ENCODE measurements around the gene LRFN4. TPM values are rescaled to one million over a fixed set of nuclear protein-coding genes. Genes with fewer than 3 reads are reported as not detected.

The LRFN4 gene
- total RNA-seq, 4 donors from 2014 or later = 10.2 to 16.6 (median 12.4) TPM

DNA sequence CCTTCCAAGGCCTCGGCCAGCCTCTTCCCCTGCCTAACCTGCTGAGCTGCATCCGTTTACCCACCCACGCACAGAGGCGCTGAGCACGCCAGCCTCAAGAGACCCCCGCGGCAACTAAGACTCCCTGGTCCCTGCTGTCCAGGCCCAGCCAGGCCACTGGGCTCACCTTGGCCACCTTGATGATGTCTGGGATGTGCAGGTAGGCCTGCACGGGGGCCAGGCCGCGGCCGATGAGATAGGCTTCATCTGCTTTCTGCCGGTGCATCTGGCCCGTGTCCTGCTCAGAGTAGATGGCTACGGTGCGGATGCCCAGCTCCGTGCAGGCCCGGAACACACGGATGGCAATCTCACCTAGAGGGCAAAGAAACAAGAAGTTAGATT lies 14.6 kb downstream of the LRFN4 start:
- ATAC-seq (ENCODE audit: low FRiP score) (no peak), DNase-seq (ENCODE audit: low spot score) (no peak)
- TF ChIP-seq CTCF (IDR thresholded peaks at IDR 0.05) = no peak

GRCh38 chr11:66874232-66874631 lies 17.4 kb downstream of the LRFN4 start:
- DNase-seq (ENCODE audit: low spot score) = no peak
- ATAC-seq (ENCODE audit: low FRiP score) = no peak
- TF ChIP-seq CTCF (IDR thresholded peaks at IDR 0.05) = no peak

GRCh38 chr11:66875378-66875777 lies 18.5 kb downstream of the LRFN4 start:
- TF ChIP-seq CTCF (IDR thresholded peaks at IDR 0.05) = no peak
- DNase-seq (ENCODE audit: low spot score) (no peak), ATAC-seq (ENCODE audit: low FRiP score) (no peak)

- DNase-seq (ENCODE audit: low spot score) (no peak), ATAC-seq (ENCODE audit: low FRiP score) (no peak)
- TF ChIP-seq CTCF (IDR thresholded peaks at IDR 0.05) = no peak
These were observed 20.9 kb downstream of the LRFN4 start for GRCh38 chr11:66877588-66878385.

DNA sequence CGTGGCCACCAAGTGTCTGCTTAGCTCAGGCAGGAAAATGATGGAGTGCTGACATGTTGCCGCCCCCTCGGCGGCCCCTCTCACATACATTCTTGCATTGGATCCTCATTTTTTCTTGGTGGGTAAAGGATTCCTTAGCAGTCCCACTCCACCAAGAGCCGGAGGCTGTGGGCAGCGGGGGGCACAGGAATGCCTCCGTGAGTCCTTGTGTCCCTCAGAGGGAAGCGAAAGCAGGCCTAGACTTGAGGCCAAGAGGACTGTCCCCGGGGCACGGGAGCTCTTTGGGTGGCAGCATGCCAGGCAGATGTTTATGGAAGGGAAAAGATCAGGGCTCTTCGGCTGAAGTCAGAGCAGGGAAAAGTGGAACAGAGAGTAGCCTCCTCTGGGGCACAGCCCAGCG lies 21.6 kb downstream of the LRFN4 start:
- no peak for ATAC-seq (ENCODE audit: low FRiP score)
- DNase-seq (ENCODE audit: low spot score) = no peak
- no peak for TF ChIP-seq CTCF (IDR thresholded peaks at IDR 0.05)

DNA sequence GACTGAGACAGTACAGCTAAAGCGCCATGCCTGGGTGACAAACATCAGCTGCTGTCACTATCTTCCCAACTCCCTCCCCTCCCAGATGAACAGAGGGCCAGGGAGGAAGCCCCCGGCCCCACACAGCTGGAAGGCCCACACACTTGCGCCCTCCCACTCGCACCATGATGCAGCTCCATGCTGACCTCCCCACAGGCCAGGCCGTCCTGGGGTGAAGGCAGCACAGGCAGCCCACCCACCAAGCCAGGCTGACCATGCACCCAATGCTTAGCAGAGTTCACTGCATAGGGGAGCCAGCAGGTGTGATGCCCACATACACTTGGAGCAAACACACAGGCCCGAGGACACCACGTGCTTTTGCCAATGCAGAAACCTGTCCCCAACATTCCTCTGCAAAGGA lies 22.1 kb downstream of the LRFN4 start:
- ATAC-seq (ENCODE audit: low FRiP score) (no peak), DNase-seq (ENCODE audit: low spot score) (no peak)
- no peak for TF ChIP-seq CTCF (IDR thresholded peaks at IDR 0.05)

GRCh38 chr11:66879583-66879982 lies 22.7 kb downstream of the LRFN4 start:
- no peak for DNase-seq (ENCODE audit: low spot score)
- no peak for ATAC-seq (ENCODE audit: low FRiP score)
- TF ChIP-seq CTCF (IDR thresholded peaks at IDR 0.05) = no peak
